ENCODE data around the gene PLEKHM3. TPM values are rescaled to one million over a fixed set of nuclear protein-coding genes. Genes with fewer than 3 reads are reported as not detected.

Gene PLEKHM3
- polyA plus RNA-seq, 1 donor: 17.1 TPM

GRCh38 chr2:207891086-207891844 lies 134.1 kb downstream of the PLEKHM3 start:
- DNase-seq: no peak

GRCh38 chr2:207887500-207887899 lies 137.8 kb downstream of the PLEKHM3 start:
- no peak for DNase-seq

GRCh38 chr2:207885010-207885409 lies 140.3 kb downstream of the PLEKHM3 start:
- DNase-seq: no peak

GRCh38 chr2:207884127-207884526 lies 141.2 kb downstream of the PLEKHM3 start:
- DNase-seq: no peak

GRCh38 chr2:207883002-207883780 lies 142.1 kb downstream of the PLEKHM3 start:
- no peak for DNase-seq

- no peak for DNase-seq
Measured at GRCh38 chr2:207881902-207882301, 143.4 kb downstream of the PLEKHM3 start.

- DNase-seq: no peak
Measured at GRCh38 chr2:207879536-207879935, 145.8 kb downstream of the PLEKHM3 start.

GRCh38 chr2:207876842-207877535 lies 148.3 kb downstream of the PLEKHM3 start:
- DNase-seq: no peak

- DNase-seq: no peak
Measured at GRCh38 chr2:207875473-207876212, 149.7 kb downstream of the PLEKHM3 start.

GRCh38 chr2:207873794-207874193 lies 151.5 kb downstream of the PLEKHM3 start:
- no peak for DNase-seq

GRCh38 chr2:207871911-207872310 lies 153.4 kb downstream of the PLEKHM3 start:
- no peak for DNase-seq

GRCh38 chr2:207871506-207871905 lies 153.8 kb downstream of the PLEKHM3 start:
- no peak for DNase-seq

GRCh38 chr2:207870814-207871213 lies 154.5 kb downstream of the PLEKHM3 start:
- no peak for DNase-seq

GRCh38 chr2:207869784-207870778 lies 155.2 kb downstream of the PLEKHM3 start:
- no peak for DNase-seq

- no peak for DNase-seq
Measured at GRCh38 chr2:207868855-207869596, 156.3 kb downstream of the PLEKHM3 start.

GRCh38 chr2:207867905-207868304 lies 157.4 kb downstream of the PLEKHM3 start:
- no peak for DNase-seq

- no peak for DNase-seq
Measured at GRCh38 chr2:207867056-207867455, 158.3 kb downstream of the PLEKHM3 start.

- DNase-seq: no peak
Measured at GRCh38 chr2:207865210-207865609, 160.1 kb downstream of the PLEKHM3 start.

- DNase-seq: no peak
Measured at GRCh38 chr2:207863345-207863744, 162.0 kb downstream of the PLEKHM3 start.

- DNase-seq: no peak
Measured at GRCh38 chr2:207861789-207862188, 163.5 kb downstream of the PLEKHM3 start.
